ENCODE measurements around the gene C19orf85.

C19orf85 gene

GRCh38 chr19:55481148-55481793 is 16.7 kb upstream of the C19orf85 start:
- peaks cover 19% of the 10 kb centered on the region for H3K4me1 ChIP-seq
- H3K27ac ChIP-seq, result no peak overlapping the region
- no peaks in the 10 kb centered on the region for H3K27me3 ChIP-seq (ENCODE audit: control insufficient read depth, insufficient read depth, low read length)
- H3K9me3 ChIP-seq (ENCODE audit: control insufficient read depth, low read length), result no peaks in the 10 kb centered on the region
- H3K36me3 ChIP-seq (ENCODE audit: control insufficient read depth, insufficient read depth, low read length), result no peaks in the 10 kb centered on the region
- H3K79me2 ChIP-seq, result peaks cover 18% of the 10 kb centered on the region
- TF ChIP-seq, protein P1, sequence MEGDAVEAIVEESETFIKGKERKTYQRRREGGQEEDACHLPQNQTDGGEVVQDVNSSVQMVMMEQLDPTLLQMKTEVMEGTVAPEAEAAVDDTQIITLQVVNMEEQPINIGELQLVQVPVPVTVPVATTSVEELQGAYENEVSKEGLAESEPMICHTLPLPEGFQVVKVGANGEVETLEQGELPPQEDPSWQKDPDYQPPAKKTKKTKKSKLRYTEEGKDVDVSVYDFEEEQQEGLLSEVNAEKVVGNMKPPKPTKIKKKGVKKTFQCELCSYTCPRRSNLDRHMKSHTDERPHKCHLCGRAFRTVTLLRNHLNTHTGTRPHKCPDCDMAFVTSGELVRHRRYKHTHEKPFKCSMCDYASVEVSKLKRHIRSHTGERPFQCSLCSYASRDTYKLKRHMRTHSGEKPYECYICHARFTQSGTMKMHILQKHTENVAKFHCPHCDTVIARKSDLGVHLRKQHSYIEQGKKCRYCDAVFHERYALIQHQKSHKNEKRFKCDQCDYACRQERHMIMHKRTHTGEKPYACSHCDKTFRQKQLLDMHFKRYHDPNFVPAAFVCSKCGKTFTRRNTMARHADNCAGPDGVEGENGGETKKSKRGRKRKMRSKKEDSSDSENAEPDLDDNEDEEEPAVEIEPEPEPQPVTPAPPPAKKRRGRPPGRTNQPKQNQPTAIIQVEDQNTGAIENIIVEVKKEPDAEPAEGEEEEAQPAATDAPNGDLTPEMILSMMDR (IDR thresholded peaks at IDR 0.05), result no peak
- H3K4me2 ChIP-seq (ENCODE audit: low read length), result no peak overlapping the region
- H3K9ac ChIP-seq, result no peak overlapping the region
- no peak overlapping the region for H3K4me3 ChIP-seq (ENCODE audit: low read depth, low read length)
- H2AFZ ChIP-seq, result no peak overlapping the region

GRCh38 chr19:55479451-55480230 is 15.1 kb upstream of the C19orf85 start:
- no peaks in the 10 kb centered on the region for H3K27me3 ChIP-seq (ENCODE audit: control insufficient read depth, insufficient read depth, low read length)
- H3K27ac ChIP-seq, result no peak overlapping the region
- no peak overlapping the region for H3K4me2 ChIP-seq (ENCODE audit: low read length)
- no peaks in the 10 kb centered on the region for H3K36me3 ChIP-seq (ENCODE audit: control insufficient read depth, insufficient read depth, low read length)
- no peak overlapping the region for H2AFZ ChIP-seq
- no peak overlapping the region for H3K4me3 ChIP-seq (ENCODE audit: low read depth, low read length)
- no peak overlapping the region for H3K9ac ChIP-seq
- H3K79me2 ChIP-seq, result peaks cover 18% of the 10 kb centered on the region
- TF ChIP-seq, protein P1 (IDR thresholded peaks at IDR 0.05), result no peak
- H3K9me3 ChIP-seq (ENCODE audit: control insufficient read depth, low read length), result no peaks in the 10 kb centered on the region
- H3K4me1 ChIP-seq, result peaks cover 31% of the 10 kb centered on the region

DNA sequence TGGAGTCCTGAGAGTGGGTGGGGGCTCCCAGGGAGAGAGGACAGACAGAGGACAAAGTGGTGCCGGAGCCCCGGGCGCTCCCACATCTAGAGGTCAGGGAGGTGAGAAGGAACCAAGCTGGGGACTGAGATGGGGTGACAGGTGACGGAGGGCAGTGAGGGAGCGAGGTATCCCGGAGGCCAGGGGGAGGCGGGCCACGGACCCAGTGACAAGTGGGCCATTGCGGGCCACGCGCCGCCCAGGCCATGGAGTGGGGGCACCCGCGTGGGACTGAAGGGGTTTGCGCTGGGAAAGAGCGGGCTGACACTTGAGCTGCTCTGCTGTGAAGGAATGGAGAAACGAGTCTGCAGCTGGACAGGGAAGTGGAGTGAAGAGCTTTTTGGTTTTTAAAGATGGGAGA is 14.5 kb upstream of the C19orf85 start:
- H3K9ac ChIP-seq, result no peak overlapping the region
- H3K27ac ChIP-seq, result no peak overlapping the region
- H3K79me2 ChIP-seq, result peaks cover 18% of the 10 kb centered on the region
- H3K4me1 ChIP-seq, result peaks cover 25% of the 10 kb centered on the region
- H3K4me3 ChIP-seq (ENCODE audit: low read depth, low read length), result no peak overlapping the region
- H3K27me3 ChIP-seq (ENCODE audit: control insufficient read depth, insufficient read depth, low read length), result no peaks in the 10 kb centered on the region
- H3K4me2 ChIP-seq (ENCODE audit: low read length), result no peak overlapping the region
- TF ChIP-seq, protein P1 (IDR thresholded peaks at IDR 0.05), result no peak
- H3K9me3 ChIP-seq (ENCODE audit: control insufficient read depth, low read length), result no peaks in the 10 kb centered on the region
- no peak overlapping the region for H2AFZ ChIP-seq
- no peaks in the 10 kb centered on the region for H3K36me3 ChIP-seq (ENCODE audit: control insufficient read depth, insufficient read depth, low read length)

GRCh38 chr19:55478364-55478763 is 13.8 kb upstream of the C19orf85 start:
- Histone ChIP-seq H3K4me3 (ENCODE audit: low read depth, low read length) (no peak overlapping the region), H3K4me2 (ENCODE audit: low read length) (no peak overlapping the region), H3K9me3 (ENCODE audit: control insufficient read depth, low read length) (no peaks in the 10 kb centered on the region), H3K36me3 (ENCODE audit: control insufficient read depth, insufficient read depth, low read length) (no peaks in the 10 kb centered on the region), H3K27me3 (ENCODE audit: control insufficient read depth, insufficient read depth, low read length) (no peaks in the 10 kb centered on the region), H3K79me2 (peaks cover 18% of the 10 kb centered on the region), H3K4me1 (peaks cover 23% of the 10 kb centered on the region), H2AFZ (no peak overlapping the region), H3K9ac (no peak overlapping the region), H3K27ac (no peak overlapping the region)
- TF ChIP-seq, protein P1 (IDR thresholded peaks at IDR 0.05), result no peak
